ENCODE data around the gene TUBB3.
"Not testable (repeated sequence)": the region's sequence is repeated elsewhere in the genome, so short reads cannot be mapped to it uniquely, and the experiment has no call there.

Gene TUBB3

GRCh38 chr16:89922884-89923639 is at the start of gene TUBB3:
TUBB3 (plus strand) TSS chr16:89923342; CDS start chr16:89923402, 60 bp downstream.
- no peak for DNase-seq (ENCODE audit: low read depth in 3 of 3)

DNA sequence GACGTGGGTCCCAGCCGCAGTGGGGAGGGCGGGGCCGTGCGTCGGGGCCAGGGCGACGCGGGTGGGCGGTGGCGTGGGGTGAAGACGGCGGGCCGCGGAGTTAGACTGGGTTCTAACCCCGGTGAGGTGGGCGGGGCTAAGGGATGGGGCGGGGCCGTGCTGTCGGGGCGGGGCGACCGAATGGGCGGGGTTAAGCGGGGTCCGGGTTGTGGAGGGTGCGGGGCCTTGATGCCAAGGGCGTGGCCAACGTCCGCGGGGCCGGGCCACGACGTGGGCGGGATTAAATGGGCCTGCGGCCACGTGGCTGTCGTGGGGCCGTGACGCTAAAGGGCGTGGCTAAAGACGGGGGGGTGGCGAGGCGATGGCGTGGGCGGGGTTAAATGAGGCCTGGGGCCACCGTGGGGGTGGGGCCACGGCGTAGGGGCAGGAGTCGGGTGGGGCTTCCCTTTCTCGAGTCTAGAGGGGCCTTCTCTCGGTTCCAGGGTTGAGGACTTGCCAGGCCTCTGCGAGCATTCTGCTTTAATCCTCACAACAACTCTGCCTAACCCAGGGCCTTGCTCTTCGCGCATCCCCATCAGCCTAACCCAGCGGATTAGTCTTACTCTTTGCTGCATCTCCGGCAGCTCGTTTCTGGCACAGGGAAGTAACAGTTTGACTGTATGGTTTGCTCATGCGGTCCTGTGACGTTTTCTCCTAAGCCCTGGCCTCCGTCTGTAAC is 49.0 kb upstream of the TUBB3 start:
- DNase-seq (ENCODE audit: low read depth in 3 of 3), result peak; percentile 93 to 94 (median 93)

- DNase-seq (ENCODE audit: low read depth in 3 of 3), result not testable (repeated sequence)
Observed at GRCh38 chr16:89879123-89879522, 44.0 kb upstream of the TUBB3 start.

DNA sequence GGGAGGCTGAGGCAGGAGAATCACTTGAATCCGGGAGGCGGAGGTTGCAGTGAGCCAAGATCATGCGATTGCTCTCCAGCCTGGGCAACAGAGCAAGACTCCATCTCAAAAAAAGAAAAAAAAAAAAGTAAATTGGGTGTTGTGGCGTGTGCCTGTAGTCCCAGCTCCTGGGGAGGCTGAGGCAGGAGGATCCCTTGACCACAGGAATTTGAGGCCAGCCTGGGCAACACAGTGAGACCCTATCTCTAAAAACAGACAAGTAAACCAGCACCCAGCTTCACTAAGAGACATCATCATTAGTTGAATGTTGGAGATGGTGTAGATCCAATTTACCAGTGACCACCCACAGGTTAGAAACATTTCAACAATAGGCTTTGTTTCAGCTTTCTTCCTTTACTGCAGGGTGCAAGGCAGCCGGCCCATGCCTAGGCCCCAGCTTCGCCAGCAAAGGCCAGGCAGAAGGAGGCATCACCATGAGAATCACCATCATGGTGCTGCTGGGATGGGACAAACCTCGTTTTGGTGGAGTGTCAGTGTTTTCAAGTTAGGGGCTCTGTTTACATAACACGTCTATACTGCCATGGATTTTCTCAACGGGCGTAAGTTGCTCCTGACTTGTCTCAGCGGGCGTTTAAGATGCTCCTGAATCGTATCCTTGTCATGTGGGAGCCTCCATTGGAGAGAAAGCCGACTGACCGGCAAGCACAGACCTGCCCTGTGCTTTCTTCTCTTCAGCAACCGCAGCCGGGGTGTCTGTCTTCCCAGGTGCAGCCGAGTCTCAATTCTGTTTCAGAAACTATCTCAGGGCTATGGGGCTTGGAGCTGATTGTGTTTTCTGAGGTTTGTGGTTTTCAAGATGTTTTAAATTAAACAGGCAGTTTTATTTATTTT is 42.4 kb upstream of the TUBB3 start:
- DNase-seq (ENCODE audit: low read depth in 3 of 3), result no peak

DNA sequence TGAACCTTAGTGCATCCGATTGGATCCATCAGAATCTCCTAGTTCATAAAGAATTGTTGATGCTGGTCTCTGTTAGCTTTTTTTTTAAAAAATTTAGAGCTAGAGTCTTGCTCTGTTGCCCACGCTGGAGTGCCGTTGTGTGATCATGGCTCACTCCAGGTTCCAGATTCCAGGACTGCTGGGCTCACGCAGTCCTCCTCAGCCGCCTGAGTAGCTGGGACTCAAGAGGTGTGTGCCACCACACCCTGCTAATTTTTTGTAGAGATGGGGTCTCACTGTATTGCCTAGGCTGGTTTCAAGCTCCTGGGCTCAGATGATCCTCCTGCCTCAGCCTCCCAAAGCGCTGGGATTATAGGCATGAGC is 41.8 kb upstream of the TUBB3 start:
- no peak for DNase-seq (ENCODE audit: low read depth in 3 of 3)

- DNase-seq (ENCODE audit: low read depth in 3 of 3), result no peak
Observed at GRCh38 chr16:89883346-89884040, 39.6 kb upstream of the TUBB3 start.

DNA sequence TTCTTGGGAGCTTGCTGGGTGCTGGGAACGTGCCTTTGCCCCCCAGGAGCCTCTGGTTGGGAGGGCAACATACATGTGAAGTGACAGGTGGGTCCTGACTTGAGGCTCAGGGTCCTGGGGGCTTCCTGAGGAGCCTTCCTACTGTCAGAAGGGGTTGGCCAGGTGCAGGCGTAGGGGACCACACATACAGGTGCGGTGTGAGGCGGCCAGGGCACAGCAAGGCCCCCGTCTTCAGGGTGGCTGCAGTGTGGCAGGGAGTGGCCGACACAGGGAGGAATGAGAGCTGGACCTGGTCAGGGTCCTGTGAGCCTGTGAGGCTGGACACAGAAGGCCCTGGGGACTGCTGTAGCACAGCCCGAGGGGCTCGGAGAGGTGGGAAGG is 39.1 kb upstream of the TUBB3 start:
- no peak for DNase-seq (ENCODE audit: low read depth in 3 of 3)

DNA sequence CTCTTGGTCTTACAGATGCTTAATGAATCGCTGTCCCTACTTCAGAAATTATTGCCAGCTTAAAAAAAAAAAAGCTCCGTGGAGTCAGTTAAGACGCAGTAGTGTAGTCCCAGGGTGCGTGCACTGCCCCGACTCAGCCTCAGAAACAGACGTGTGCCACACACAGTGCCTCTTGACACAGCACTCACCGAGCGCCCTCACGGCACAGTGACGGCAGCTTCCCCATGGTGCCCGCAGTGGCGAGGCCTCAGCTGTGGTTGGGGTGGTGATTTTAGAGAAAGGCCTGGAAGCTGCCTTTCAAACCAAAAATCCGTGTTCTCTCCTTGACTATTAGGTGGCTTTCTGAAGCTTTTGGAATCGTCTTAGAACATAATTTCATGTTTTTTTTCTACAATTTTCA is 35.9 kb upstream of the TUBB3 start:
- no peak for DNase-seq (ENCODE audit: low read depth in 3 of 3)

- DNase-seq (ENCODE audit: low read depth in 3 of 3), result no peak
Observed at GRCh38 chr16:89890200-89890599, 32.9 kb upstream of the TUBB3 start.

GRCh38 chr16:89890886-89891657 is 32.1 kb upstream of the TUBB3 start:
- DNase-seq (ENCODE audit: low read depth in 3 of 3), result no peak

GRCh38 chr16:89892055-89892630 is 31.0 kb upstream of the TUBB3 start:
- no peak for DNase-seq (ENCODE audit: low read depth in 3 of 3)

DNA sequence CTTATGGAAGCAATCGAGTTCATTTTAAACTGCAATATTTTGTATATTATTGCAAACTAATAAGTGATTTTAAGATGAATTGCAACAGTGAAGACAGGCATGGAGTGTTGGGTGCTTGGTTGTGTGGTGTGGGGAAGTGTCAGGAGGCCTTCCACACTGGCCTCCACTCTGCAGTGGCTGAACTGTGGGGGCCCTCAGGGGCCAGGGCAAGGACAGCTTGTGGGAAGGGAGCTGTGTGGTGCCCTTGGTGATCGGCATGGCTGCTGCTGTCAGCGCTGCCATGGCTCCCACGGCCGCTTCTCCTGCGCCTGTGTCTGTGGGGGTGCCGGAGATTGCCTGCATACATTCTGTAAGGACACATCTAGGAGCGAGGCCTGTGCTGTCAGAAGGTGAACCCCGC is 30.5 kb upstream of the TUBB3 start:
- DNase-seq (ENCODE audit: low read depth in 3 of 3), result no peak

DNA sequence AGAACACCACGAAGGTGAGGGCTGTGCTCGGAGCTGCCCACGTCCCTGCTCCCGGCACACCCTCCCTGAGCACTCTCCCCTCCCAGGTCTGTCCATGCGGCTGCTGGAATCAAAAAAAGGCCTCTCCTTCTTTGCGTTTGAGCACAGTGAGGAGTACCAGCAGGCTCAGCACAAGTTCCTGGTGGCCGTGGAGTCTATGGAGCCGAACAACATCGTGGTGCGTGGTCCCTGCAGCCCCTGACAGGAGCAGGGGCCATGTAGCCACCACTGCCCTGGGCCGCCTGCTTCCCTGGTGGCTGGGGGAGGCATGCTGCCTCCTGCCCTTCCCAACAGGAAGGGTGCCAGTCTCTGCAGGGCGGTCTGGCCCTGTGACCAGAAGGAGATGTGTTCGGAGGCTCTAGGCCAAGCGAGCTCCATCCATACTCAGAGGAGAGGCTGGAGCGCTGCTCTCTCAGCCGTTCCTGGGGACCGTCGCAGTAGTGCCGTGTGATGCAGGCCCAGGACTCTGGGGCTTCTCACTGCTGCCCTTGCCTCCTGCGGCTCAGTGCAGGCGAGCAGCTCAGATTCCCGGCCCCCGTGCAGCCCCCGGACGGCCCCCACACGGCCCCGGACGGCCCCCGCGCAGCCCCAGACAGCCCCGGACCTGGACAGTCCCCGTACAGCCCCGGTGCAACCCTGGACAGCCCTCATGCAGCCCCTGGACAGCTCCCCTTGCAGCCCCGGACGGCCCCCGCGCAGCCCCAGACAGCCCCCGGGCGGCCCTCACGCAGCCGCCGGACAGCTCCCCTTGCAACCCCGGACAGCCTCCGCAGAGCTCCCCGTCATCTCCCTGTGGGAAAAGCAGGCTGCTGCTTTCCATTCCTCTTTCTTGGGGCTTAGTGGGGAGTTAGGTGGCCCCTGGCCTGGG is 29.2 kb upstream of the TUBB3 start:
- no peak for DNase-seq (ENCODE audit: low read depth in 3 of 3)

DNA sequence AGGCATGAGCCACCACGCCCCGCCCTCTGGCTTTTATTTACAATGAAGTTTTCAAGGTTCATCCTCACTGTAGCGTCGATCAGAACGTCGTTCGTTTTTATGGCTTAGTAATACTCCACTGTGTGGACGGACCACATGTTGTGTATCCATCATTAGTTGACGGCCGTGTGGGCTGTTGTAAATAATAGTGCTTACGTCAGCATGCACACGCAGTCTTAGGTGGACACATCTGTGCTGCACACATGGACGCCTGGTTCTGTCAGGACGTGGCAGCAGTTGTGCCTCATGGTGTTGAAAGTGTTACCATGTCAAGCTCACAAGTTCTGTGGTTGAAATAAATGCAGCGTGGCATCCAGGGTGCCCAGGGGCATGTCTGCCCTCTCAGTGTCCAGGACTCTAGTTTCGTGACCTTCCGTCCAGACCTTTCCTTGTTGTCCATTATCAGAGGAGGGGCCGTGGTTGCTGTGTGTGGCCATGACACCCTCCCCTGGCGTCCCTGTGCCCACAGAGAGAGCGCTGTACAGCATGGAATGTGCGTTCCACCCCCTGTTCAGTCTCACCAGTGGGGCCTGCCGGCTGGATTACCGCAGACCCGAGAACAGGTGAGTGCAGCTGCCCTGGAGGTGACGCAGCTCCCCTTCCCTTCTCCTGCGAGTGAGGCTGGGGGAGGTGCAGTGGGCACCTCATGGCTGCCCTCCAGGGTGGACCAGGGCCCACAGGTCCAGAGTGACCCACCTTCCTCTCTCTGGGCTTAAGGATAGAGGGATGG is 27.5 kb upstream of the TUBB3 start:
- DNase-seq (ENCODE audit: low read depth in 3 of 3), result no peak

- no peak for DNase-seq (ENCODE audit: low read depth in 3 of 3)
Observed at GRCh38 chr16:89897204-89897603, 25.9 kb upstream of the TUBB3 start.

GRCh38 chr16:89898201-89898967 is 24.8 kb upstream of the TUBB3 start:
- DNase-seq (ENCODE audit: low read depth in 3 of 3), result no peak

DNA sequence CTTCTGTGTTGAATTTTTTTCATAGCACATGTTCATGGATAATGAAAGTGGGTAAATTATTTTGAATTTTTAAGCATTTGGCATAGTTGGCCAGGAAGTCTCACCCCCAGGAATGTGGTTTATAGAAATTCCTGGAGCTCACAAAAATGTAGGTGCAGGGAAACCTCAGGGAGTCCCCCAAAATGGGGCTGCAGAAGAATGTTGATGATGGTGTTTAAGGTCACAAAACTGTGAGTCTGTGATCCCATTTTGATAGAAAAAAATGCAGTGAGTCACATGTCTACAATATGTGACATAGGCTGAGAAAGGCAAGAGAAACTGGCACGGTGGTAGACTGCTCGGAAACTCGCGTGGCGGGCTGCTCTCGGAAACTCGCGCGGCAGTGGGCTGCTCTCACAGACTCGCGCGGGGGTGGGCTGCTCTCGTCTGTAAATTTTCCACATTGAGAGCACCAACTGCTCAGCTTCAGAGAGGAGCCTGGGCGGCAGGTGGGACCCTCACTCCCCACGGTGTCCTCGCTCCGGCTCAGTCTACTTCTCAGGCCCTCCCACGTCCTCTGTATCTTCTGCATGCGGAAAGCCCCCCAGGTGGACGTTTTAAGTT is 23.2 kb upstream of the TUBB3 start:
- DNase-seq (ENCODE audit: low read depth in 3 of 3), result no peak

DNA sequence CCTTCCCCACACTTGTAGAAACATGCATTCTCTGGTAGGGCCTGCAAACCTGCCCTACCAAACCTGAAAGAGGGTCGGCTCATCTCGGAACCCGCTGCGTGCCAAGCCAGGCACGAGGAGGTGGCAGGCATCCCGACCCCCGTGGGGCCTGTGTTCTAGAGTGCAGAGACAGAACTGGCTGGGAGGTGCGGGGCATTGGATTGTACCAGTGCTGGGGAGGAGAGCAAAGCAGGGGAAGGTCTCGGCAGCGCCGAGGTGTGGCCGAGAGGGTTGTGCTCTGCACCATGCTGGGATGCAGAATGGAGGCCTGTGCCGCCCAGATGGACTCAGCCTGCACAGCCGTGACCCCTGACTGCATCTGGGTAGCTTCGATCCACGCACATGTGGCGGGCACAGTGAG is 22.3 kb upstream of the TUBB3 start:
- DNase-seq (ENCODE audit: low read depth in 3 of 3), result no peak

Measured in stimulated activated CD4-positive, alpha-beta T cell treated with anti-CD3 and anti-CD28 coated beads, TNF-alpha, amount 100 ng/mL, for 4 hours (primary cell).